Large intestine (tissue), 3 donors: ENCODE data around the gene FBXO5. TPM values are rescaled to one million over a fixed set of nuclear protein-coding genes. Genes with fewer than 3 reads are reported as not detected.

Experiments
- DNase-seq, 2 donors: peaks; one replicate each; pipeline versions ENCODE4 v3.0.0 to v3.0.0-alpha.2; 2013
- H3K27ac ChIP-seq: one replicate; pipeline ENCODE4 v1.5.1; 2013; ENCODE audit warnings: low read length
- H3K27me3 ChIP-seq: 2 replicates; pipeline ENCODE4 v1.6.1; 2013; ENCODE audit warnings: low read length; ENCODE audit not compliant: control insufficient read depth, insufficient read depth
- H3K36me3 ChIP-seq: 2 replicates; pipeline ENCODE4 v1.6.1; 2013; ENCODE audit warnings: low read length; ENCODE audit not compliant: control insufficient read depth, insufficient read depth
- H3K4me1 ChIP-seq: one replicate; pipeline ENCODE4 v1.6.1; 2013; ENCODE audit warnings: low read length; ENCODE audit not compliant: control insufficient read depth, insufficient read depth
- H3K4me3 ChIP-seq: one replicate; pipeline ENCODE4 v1.5.1; 2013; ENCODE audit warnings: low read length
- H3K9me3 ChIP-seq: one replicate; pipeline ENCODE4 v1.6.1; 2013; ENCODE audit warnings: mild to moderate bottlenecking, low read depth, low read length, moderate library complexity; ENCODE audit not compliant: control insufficient read depth
- WGBS: methylation state at CpG from one replicate; pipeline ENCODE4 v1.1.5; 2013; ENCODE audit warnings: low lambda C conversion rate; ENCODE audit not compliant: insufficient coverage; 5-methylcytosine and 5-hydroxymethylcytosine counted together
- polyA plus RNA-seq: library from polyadenylated mRNA; unstranded; fragments of 120-200 nt; gene quantifications from one replicate; pipeline ENCODE4 v1.2.1, GENCODE V29; 2013

FBXO5 gene
- polyA plus RNA-seq, 1 donor, result 14.1 TPM

GRCh38 chr6:152932865-152933264, 50.0 kb downstream of the FBXO5 start:
- no peaks in the 10 kb centered on the region for H3K9me3 ChIP-seq
- H3K27me3 ChIP-seq, result no peaks in the 10 kb centered on the region
- H3K36me3 ChIP-seq, result no peaks in the 10 kb centered on the region
- H3K4me3 ChIP-seq, result no peak overlapping the region
- no peaks in the 10 kb centered on the region for H3K4me1 ChIP-seq
- no peak for DNase-seq
- no peak overlapping the region for H3K27ac ChIP-seq
- WGBS, result 93% methylated on average over 2 of the region's 3 CpGs

- Histone ChIP-seq H3K9me3 (no peaks in the 10 kb centered on the region), H3K27me3 (no peaks in the 10 kb centered on the region), H3K4me3 (no peak overlapping the region), H3K27ac (no peak overlapping the region), H3K36me3 (no peaks in the 10 kb centered on the region), H3K4me1 (no peaks in the 10 kb centered on the region)
- no CpG with 5 or more reads among the region's 2 CpGs for WGBS
- DNase-seq, result no peak
Observed at GRCh38 chr6:152922706-152923105, 60.1 kb downstream of the FBXO5 start.

Other genes starting within 250 kb of the FBXO5 start
- gene VIP, start 232.2 kb downstream of the FBXO5 start, polyA plus RNA-seq, result 46.0 TPM
- 15.7 TPM for gene MTRF1L, start 19.7 kb upstream of the FBXO5 start, polyA plus RNA-seq
- gene RGS17, start 148.2 kb upstream of the FBXO5 start, polyA plus RNA-seq, result 2.4 TPM